Measurements from ENCODE around the gene FAAH. TPM values are rescaled to one million over a fixed set of nuclear protein-coding genes. Genes with fewer than 3 reads are reported as not detected.

The FAAH gene
- polyA plus RNA-seq, 2 donors: 12.1 to 33.2 TPM

GRCh38 chr1:46445773-46446256, 51.7 kb downstream of the FAAH start:
- H3K9me3 ChIP-seq (ENCODE audit: control insufficient read depth in 2 of 2, insufficient read depth in 1 of 2, low read depth in 1 of 2, low read length in 1 of 2): no peaks in the 10 kb centered on the region
- no peak overlapping the region for H3K27ac ChIP-seq (ENCODE audit: low read depth in 2 of 2, low read length in 1 of 2)
- H3K36me3 ChIP-seq (ENCODE audit: control insufficient read depth in 2 of 2, insufficient read depth in 2 of 2, low read length in 1 of 2): no peaks in the 10 kb centered on the region
- peaks cover 6 to 10% of the 10 kb centered on the region in 2 donors for H3K4me1 ChIP-seq (ENCODE audit: control insufficient read depth in 2 of 2, insufficient read depth in 2 of 2, low read length in 1 of 2)
- no peak overlapping the region for H3K4me3 ChIP-seq (ENCODE audit: low read depth in 1 of 2, low read length in 2 of 2)
- H3K27me3 ChIP-seq (ENCODE audit: control insufficient read depth in 1 of 2, insufficient read depth in 2 of 2, low read length in 2 of 2): peaks cover 0 to 8% of the 10 kb centered on the region in 2 donors
- 68 to 70% methylated on average over 3 of the region's 3 CpGs for WGBS, 2 donors

GRCh38 chr1:46446646-46447498, 52.8 kb downstream of the FAAH start:
- Histone ChIP-seq H3K27me3 (ENCODE audit: control insufficient read depth in 1 of 2, insufficient read depth in 2 of 2, low read length in 2 of 2) (peaks cover 0 to 8% of the 10 kb centered on the region in 2 donors), H3K27ac (ENCODE audit: low read depth in 2 of 2, low read length in 1 of 2) (no peak overlapping the region), H3K4me1 (ENCODE audit: control insufficient read depth in 2 of 2, insufficient read depth in 2 of 2, low read length in 1 of 2) (peaks cover 6 to 10% of the 10 kb centered on the region in 2 donors), H3K9me3 (ENCODE audit: control insufficient read depth in 2 of 2, insufficient read depth in 1 of 2, low read depth in 1 of 2, low read length in 1 of 2) (no peaks in the 10 kb centered on the region), H3K4me3 (ENCODE audit: low read depth in 1 of 2, low read length in 2 of 2) (no peak overlapping the region), H3K36me3 (ENCODE audit: control insufficient read depth in 2 of 2, insufficient read depth in 2 of 2, low read length in 1 of 2) (no peaks in the 10 kb centered on the region)
- 37 to 42% methylated on average over 15 of the region's 15 CpGs for WGBS, 2 donors

GRCh38 chr1:46447499-46448108, 53.5 kb downstream of the FAAH start:
- Histone ChIP-seq H3K9me3 (ENCODE audit: control insufficient read depth in 2 of 2, insufficient read depth in 1 of 2, low read depth in 1 of 2, low read length in 1 of 2) (no peaks in the 10 kb centered on the region), H3K4me3 (ENCODE audit: low read depth in 1 of 2, low read length in 2 of 2) (peak overlapping the region; percentile 6 to 28), H3K27ac (ENCODE audit: low read depth in 2 of 2, low read length in 1 of 2) (no peak overlapping the region), H3K36me3 (ENCODE audit: control insufficient read depth in 2 of 2, insufficient read depth in 2 of 2, low read length in 1 of 2) (no peaks in the 10 kb centered on the region), H3K4me1 (ENCODE audit: control insufficient read depth in 2 of 2, insufficient read depth in 2 of 2, low read length in 1 of 2) (peaks cover 4 to 7% of the 10 kb centered on the region in 2 donors), H3K27me3 (ENCODE audit: control insufficient read depth in 1 of 2, insufficient read depth in 2 of 2, low read length in 2 of 2) (peaks cover 0 to 8% of the 10 kb centered on the region in 2 donors)
- WGBS, 2 donors: 46 to 53% methylated on average over 14 of the region's 14 CpGs

- H3K36me3 ChIP-seq (ENCODE audit: control insufficient read depth in 2 of 2, insufficient read depth in 2 of 2, low read length in 1 of 2): no peaks in the 10 kb centered on the region
- no peaks in the 10 kb centered on the region for H3K9me3 ChIP-seq (ENCODE audit: control insufficient read depth in 2 of 2, insufficient read depth in 1 of 2, low read depth in 1 of 2, low read length in 1 of 2)
- H3K27me3 ChIP-seq (ENCODE audit: control insufficient read depth in 1 of 2, insufficient read depth in 2 of 2, low read length in 2 of 2): peaks cover 0 to 8% of the 10 kb centered on the region in 2 donors
- H3K4me1 ChIP-seq (ENCODE audit: control insufficient read depth in 2 of 2, insufficient read depth in 2 of 2, low read length in 1 of 2): peaks cover 0 to 2% of the 10 kb centered on the region in 2 donors
- H3K27ac ChIP-seq (ENCODE audit: low read depth in 2 of 2, low read length in 1 of 2): no peak overlapping the region
- WGBS, 2 donors: 6% methylated on average over 71 to 76 of the region's 76 CpGs
- peak overlapping the region; percentile 9 to 28 for H3K4me3 ChIP-seq (ENCODE audit: low read depth in 1 of 2, low read length in 2 of 2)
Observed at GRCh38 chr1:46448109-46448911, 54.2 kb downstream of the FAAH start.

- 69 to 76% methylated on average over 6 of the region's 6 CpGs for WGBS, 2 donors
- no peaks in the 10 kb centered on the region for H3K36me3 ChIP-seq (ENCODE audit: control insufficient read depth in 2 of 2, insufficient read depth in 2 of 2, low read length in 1 of 2)
- peaks cover 0 to 8% of the 10 kb centered on the region in 2 donors for H3K27me3 ChIP-seq (ENCODE audit: control insufficient read depth in 1 of 2, insufficient read depth in 2 of 2, low read length in 2 of 2)
- H3K27ac ChIP-seq (ENCODE audit: low read depth in 2 of 2, low read length in 1 of 2): no peak overlapping the region
- H3K4me1 ChIP-seq (ENCODE audit: control insufficient read depth in 2 of 2, insufficient read depth in 2 of 2, low read length in 1 of 2): peaks cover 0 to 2% of the 10 kb centered on the region in 2 donors
- no peak overlapping the region for H3K4me3 ChIP-seq (ENCODE audit: low read depth in 1 of 2, low read length in 2 of 2)
- H3K9me3 ChIP-seq (ENCODE audit: control insufficient read depth in 2 of 2, insufficient read depth in 1 of 2, low read depth in 1 of 2, low read length in 1 of 2): no peaks in the 10 kb centered on the region
Observed at GRCh38 chr1:46449223-46450159, 55.4 kb downstream of the FAAH start.

- peaks cover 0 to 8% of the 10 kb centered on the region in 2 donors for H3K27me3 ChIP-seq (ENCODE audit: control insufficient read depth in 1 of 2, insufficient read depth in 2 of 2, low read length in 2 of 2)
Observed at GRCh38 chr1:46450160-46450517, 56.0 kb downstream of the FAAH start.

GRCh38 chr1:46451948-46452930, 58.1 kb downstream of the FAAH start:
- Histone ChIP-seq H3K36me3 (ENCODE audit: control insufficient read depth in 2 of 2, insufficient read depth in 2 of 2, low read length in 1 of 2) (no peaks in the 10 kb centered on the region), H3K4me3 (ENCODE audit: low read depth in 1 of 2, low read length in 2 of 2) (no peak overlapping the region), H3K4me1 (ENCODE audit: control insufficient read depth in 2 of 2, insufficient read depth in 2 of 2, low read length in 1 of 2) (peaks cover 0 to 2% of the 10 kb centered on the region in 2 donors), H3K27ac (ENCODE audit: low read depth in 2 of 2, low read length in 1 of 2) (no peak overlapping the region), H3K9me3 (ENCODE audit: control insufficient read depth in 2 of 2, insufficient read depth in 1 of 2, low read depth in 1 of 2, low read length in 1 of 2) (no peaks in the 10 kb centered on the region), H3K27me3 (ENCODE audit: control insufficient read depth in 1 of 2, insufficient read depth in 2 of 2, low read length in 2 of 2) (peaks cover 0 to 5% of the 10 kb centered on the region in 2 donors)
- WGBS, 2 donors: 77 to 85% methylated on average over 5 of the region's 5 CpGs

More at GRCh38 chr1:46450160-46450517, 56.0 kb downstream of the FAAH start:
- Histone ChIP-seq H3K36me3 (ENCODE audit: control insufficient read depth in 2 of 2, insufficient read depth in 2 of 2, low read length in 1 of 2) (no peaks in the 10 kb centered on the region), H3K27ac (ENCODE audit: low read depth in 2 of 2, low read length in 1 of 2) (no peak overlapping the region), H3K9me3 (ENCODE audit: control insufficient read depth in 2 of 2, insufficient read depth in 1 of 2, low read depth in 1 of 2, low read length in 1 of 2) (no peaks in the 10 kb centered on the region), H3K4me1 (ENCODE audit: control insufficient read depth in 2 of 2, insufficient read depth in 2 of 2, low read length in 1 of 2) (peaks cover 0 to 2% of the 10 kb centered on the region in 2 donors), H3K4me3 (ENCODE audit: low read depth in 1 of 2, low read length in 2 of 2) (no peak overlapping the region)
- WGBS, 2 donors: 86 to 96% methylated on average over 1 of the region's 1 CpG

GRCh38 chr1:46452931-46453325, 58.8 kb downstream of the FAAH start:
- Histone ChIP-seq H3K36me3 (ENCODE audit: control insufficient read depth in 2 of 2, insufficient read depth in 2 of 2, low read length in 1 of 2) (no peaks in the 10 kb centered on the region), H3K4me3 (ENCODE audit: low read depth in 1 of 2, low read length in 2 of 2) (no peak overlapping the region), H3K9me3 (ENCODE audit: control insufficient read depth in 2 of 2, insufficient read depth in 1 of 2, low read depth in 1 of 2, low read length in 1 of 2) (no peaks in the 10 kb centered on the region), H3K27me3 (ENCODE audit: control insufficient read depth in 1 of 2, insufficient read depth in 2 of 2, low read length in 2 of 2) (peaks cover 0 to 1% of the 10 kb centered on the region in 2 donors), H3K4me1 (ENCODE audit: control insufficient read depth in 2 of 2, insufficient read depth in 2 of 2, low read length in 1 of 2) (peaks cover 0 to 2% of the 10 kb centered on the region in 2 donors), H3K27ac (ENCODE audit: low read depth in 2 of 2, low read length in 1 of 2) (no peak overlapping the region)
- WGBS, 2 donors: 58 to 69% methylated on average over 15 of the region's 15 CpGs

Data from esophagus (tissue), 2 donors.